Astrocyte of the spinal cord (primary cell): Measurements from ENCODE around the gene SRF.

Experiments used
- DNase-seq: peaks from one replicate; pipeline ENCODE4 v3.0.0; 2011; ENCODE audit warnings: low read depth, low spot score
- H3K4me3 ChIP-seq: 2 replicates; pipeline ENCODE4 v1.5.1; 2011; ENCODE audit warnings: low read depth, mild to moderate bottlenecking, low read length, moderate library complexity
- CTCF ChIP-seq: IDR thresholded peaks from 2 replicates; pipeline ENCODE4 v1.5.1; 2012; ENCODE audit warnings: low read depth, mild to moderate bottlenecking, low read length, inconsistent platforms
- in situ Hi-C: cut with HindIII; loops from 2 replicates; pipeline ENCODE4 v1.10.0; 2017; ENCODE audit warnings: low sequenced_read_pairs

The SRF gene

GRCh38 chr6:43170931-43171706 lies at the start of gene SRF:
Gene SRF (plus strand): TSS chr6:43171269. CDS start chr6:43171657, 388 bp downstream.
- peak within 1 kb of the TSS; percentile 91 for H3K4me3 ChIP-seq
- peak; percentile 100 for DNase-seq
- TF ChIP-seq CTCF: peak; percentile 49
- in situ Hi-C loops: no loop called here

GRCh38 chr6:43122146-43122545 lies 48.9 kb upstream of the SRF start:
- TF ChIP-seq CTCF: no peak
- no peak for DNase-seq
- no peak overlapping the region for H3K4me3 ChIP-seq
- in situ Hi-C loops: no loop called here

- DNase-seq: no peak
- no peak for TF ChIP-seq CTCF
- no peak overlapping the region for H3K4me3 ChIP-seq
- in situ Hi-C loops: no loop called here
Observed at GRCh38 chr6:43123461-43124314, 47.4 kb upstream of the SRF start.

- in situ Hi-C loops: no loop called here
- H3K4me3 ChIP-seq: no peak overlapping the region
- TF ChIP-seq CTCF: no peak
- DNase-seq: no peak
Observed at GRCh38 chr6:43124481-43124880, 46.6 kb upstream of the SRF start.

GRCh38 chr6:43125119-43125518 lies 46.0 kb upstream of the SRF start:
- no peak for TF ChIP-seq CTCF
- in situ Hi-C loops: no loop called here
- no peak overlapping the region for H3K4me3 ChIP-seq
- DNase-seq: peak; percentile 94

- in situ Hi-C loops: no loop called here
- H3K4me3 ChIP-seq: no peak overlapping the region
- no peak for DNase-seq
- TF ChIP-seq CTCF: no peak
Observed at GRCh38 chr6:43125555-43125954, 45.5 kb upstream of the SRF start.
